Prostate gland (tissue), 2 donors: ENCODE data around the gene JAKMIP1.

Experiments
- POLR2A ChIP-seq: fragments of 450-650 bp; IDR thresholded peaks from one replicate; pipeline ENCODE4 v1.6.1; 2016; ENCODE audit warnings: antibody characterized with exemption, mild to moderate bottlenecking
- POLR2AphosphoS5 ChIP-seq: sonication (generic); formaldehyde crosslinking; IDR thresholded peaks from one replicate; pipeline ENCODE4 v1.6.1; 2017; ENCODE audit warnings: antibody characterized with exemption
- TF ChIP-seq, protein P1 (sequence below), 4 experiments: fragments of 200-600 bp in 2 of 4; fragments of 450-650 bp in 2 of 4; sonication (generic) in 2 of 4; IDR thresholded peaks; 1 replicate in 3 of 4; 2 replicates in 1 of 4; pipeline ENCODE4 v1.5.1; 2016 to 2019; ENCODE audit warnings: antibody characterized with exemption in 4 of 4, mild to moderate bottlenecking in 2 of 4, moderate library complexity in 2 of 4

DNA sequence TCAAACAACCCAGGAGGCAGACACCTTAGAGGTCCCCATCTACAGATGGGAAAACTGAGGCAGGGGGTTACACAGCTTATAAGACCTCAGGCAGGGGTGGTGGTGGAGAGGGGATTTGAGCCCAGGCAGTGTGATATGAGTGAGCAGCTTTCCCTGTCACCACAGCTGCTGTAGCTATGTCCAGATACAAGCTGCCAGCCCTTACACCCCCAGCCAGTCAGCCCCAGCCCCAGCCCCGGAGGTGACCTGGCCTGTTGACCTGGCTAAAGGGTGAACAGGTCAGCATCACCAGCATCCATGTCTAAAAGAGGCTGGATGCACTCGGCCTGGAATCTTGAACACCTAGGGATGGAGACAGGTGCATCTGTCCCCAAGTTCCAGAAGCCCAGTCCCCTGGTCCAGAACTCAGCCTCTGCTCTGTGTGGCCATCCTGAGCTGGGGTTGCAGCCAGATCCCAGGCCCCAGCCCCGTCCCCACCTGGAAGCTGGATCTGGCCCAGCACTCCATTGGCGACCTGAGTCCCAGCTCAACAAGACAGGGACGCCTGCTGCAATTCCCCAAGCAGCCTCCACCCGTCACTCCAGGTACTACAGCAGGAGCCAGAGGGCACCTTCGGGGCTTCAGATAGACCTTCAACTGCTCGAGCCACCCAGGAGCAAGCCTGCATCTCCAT lies 89.5 kb downstream of the JAKMIP1 start:
- TF ChIP-seq POLR2AphosphoS5 (no peak), POLR2A (no peak)
- TF ChIP-seq, protein P1, sequence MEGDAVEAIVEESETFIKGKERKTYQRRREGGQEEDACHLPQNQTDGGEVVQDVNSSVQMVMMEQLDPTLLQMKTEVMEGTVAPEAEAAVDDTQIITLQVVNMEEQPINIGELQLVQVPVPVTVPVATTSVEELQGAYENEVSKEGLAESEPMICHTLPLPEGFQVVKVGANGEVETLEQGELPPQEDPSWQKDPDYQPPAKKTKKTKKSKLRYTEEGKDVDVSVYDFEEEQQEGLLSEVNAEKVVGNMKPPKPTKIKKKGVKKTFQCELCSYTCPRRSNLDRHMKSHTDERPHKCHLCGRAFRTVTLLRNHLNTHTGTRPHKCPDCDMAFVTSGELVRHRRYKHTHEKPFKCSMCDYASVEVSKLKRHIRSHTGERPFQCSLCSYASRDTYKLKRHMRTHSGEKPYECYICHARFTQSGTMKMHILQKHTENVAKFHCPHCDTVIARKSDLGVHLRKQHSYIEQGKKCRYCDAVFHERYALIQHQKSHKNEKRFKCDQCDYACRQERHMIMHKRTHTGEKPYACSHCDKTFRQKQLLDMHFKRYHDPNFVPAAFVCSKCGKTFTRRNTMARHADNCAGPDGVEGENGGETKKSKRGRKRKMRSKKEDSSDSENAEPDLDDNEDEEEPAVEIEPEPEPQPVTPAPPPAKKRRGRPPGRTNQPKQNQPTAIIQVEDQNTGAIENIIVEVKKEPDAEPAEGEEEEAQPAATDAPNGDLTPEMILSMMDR (IDR thresholded peaks at IDR 0.05): no peak
